ENCODE results near the gene CCL19. TPM values are rescaled to one million over a fixed set of nuclear protein-coding genes. Genes with fewer than 3 reads are reported as not detected.
"Not testable (repeated sequence)": the region's sequence is repeated elsewhere in the genome, so short reads cannot be mapped to it uniquely, and the experiment has no call there.

Gene CCL19
- not detected for total RNA-seq

DNA sequence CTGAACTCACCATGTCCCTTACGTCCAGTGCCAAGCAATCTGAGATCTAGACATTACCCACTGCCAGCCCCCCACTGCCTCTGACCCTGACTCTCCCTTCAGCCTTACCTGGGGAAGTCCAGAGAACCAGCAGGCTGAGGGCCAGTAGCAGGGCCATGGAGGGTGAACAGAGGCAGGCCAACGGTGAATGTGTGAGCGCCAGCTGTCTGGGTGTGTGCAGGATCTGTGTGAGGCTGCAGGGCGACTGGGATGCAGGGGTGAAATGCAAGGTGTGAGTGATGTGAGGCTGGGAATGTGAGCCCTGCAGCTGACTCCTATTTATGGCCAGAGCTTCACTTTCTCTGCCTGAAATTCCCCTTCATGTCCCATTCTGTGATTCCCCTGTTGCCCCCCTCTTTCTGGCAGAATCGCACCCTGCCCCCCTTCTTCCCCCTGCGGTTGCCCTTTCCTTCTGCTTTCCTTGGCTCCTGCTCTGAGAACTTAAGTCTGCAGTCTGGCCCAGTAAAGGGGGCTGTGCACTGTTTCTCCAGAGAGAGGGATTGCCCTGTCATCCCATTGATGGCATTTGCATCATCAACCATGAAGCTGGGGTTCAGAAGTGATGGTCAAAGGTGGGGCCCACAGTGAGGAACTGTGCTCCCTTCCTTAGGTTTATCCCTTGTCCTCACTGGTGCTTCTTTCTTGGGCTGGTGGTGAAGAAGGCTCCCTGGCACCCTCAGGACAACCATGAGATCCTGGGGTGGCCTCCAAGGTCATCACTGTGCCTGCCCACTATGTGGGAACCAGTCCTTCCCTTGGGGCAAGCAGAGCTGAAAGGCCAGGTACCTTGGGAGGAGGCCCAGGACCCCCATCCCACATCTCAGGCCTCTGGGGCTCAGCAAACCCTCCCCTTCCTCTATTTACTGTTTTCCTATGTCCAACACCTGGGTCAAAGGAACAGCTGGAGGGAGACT is at the start of gene CCL19:
CCL19 (minus strand) TSS at position 294 of the 953 bp plus-strand sequence; CDS start at position 157, 137 bp downstream.
- DNase-seq (no peak), ATAC-seq (ENCODE audit: low read depth) (no peak)
- Mint-ChIP-seq H3K9me3 (no peaks in the 10 kb centered on the region), H3K27me3 (no peaks in the 10 kb centered on the region), H3K27ac (no peak within 1 kb of the TSS), H3K4me3 (no peak within 1 kb of the TSS), H3K4me1 (no peaks in the 10 kb centered on the region), H3K36me3 (no peaks in the 10 kb centered on the region)
- POLR2A ChIA-PET = no interaction called here

DNA sequence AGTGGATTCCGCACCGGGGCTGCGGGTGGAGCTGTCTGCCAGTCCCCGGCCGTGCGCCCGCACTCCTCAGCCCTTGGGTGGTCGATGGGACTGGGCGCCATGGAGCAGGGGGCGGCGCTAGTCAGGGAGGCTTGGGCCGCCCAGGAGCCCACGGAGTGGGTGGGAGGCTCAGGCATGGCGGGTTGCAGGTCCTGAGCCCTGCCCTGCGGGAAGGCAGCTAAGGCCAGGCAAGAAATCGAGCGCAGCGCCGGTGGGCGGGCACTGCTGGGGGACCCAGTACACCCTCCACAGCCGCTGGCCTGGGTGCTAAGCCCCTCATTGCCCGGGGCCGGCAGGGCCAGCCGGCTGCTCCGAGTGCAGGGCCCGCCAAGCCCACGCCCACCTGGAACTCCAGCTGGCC is 49.1 kb upstream of the CCL19 start:
- H3K9me3 Mint-ChIP-seq; DNase-seq; H3K4me3 Mint-ChIP-seq; ATAC-seq (ENCODE audit: low read depth); POLR2A ChIA-PET; H3K36me3 Mint-ChIP-seq; H3K27ac Mint-ChIP-seq; H3K4me1 Mint-ChIP-seq: not testable (repeated sequence)
- H3K27me3 Mint-ChIP-seq = peaks cover 12% of the 10 kb centered on the region

DNA sequence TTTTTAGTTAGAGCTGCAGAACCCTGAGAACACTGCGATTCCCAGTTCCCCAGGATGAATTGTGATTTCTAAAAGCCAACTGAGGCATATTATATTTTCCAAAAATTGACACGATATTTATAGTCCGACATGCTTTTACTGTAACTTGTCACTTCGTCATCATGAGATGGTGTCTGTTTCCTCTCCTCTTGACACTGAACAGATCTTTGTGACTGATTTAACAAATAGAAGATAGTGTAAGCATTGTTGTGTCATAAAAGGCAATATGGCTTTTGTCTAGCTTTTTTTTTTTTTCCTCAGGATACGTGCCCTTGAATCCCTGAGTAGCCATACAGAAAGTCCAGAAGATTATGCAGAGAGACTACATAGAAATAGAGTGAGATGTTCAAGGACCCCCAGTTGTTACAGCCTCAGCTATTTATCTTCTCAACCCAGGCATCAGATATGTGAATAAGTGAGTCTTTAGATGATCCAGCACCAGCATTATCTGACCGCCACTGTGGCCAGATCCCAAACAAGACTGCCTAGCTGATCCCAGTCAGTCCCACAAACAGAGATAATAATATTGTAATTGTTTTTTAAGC is 46.7 kb upstream of the CCL19 start:
- DNase-seq = no peak
- no peak overlapping the region for H3K27ac Mint-ChIP-seq

DNA sequence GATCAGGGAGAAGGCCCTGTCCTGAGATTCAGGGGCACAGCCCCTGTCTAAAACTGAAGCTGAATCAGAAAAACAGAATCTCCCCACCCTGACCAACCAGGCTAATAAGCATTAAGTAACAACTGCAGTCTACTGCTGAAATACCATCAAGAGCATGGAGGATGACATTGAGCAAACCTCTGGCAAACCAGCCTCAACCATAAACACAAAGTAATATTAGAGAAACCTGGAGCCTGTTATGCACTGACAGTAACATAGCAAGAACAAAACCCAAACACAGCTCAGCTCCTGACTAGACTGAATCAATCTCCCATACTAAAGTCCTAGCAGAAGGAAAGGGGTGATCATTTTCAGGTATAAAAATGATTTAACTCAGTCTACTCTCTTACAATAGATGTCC is 43.6 kb upstream of the CCL19 start:
- Mint-ChIP-seq H3K27me3 (peaks cover 9% of the 10 kb centered on the region), H3K9me3 (no peaks in the 10 kb centered on the region), H3K4me1 (no peaks in the 10 kb centered on the region), H3K36me3 (no peaks in the 10 kb centered on the region), H3K4me3 (no peak overlapping the region), H3K27ac (no peak overlapping the region)
- no peak for DNase-seq
- POLR2A ChIA-PET = interaction anchor here (0.6 kb wide), 1 partner anchor 50 kb away, joined by 3 read pairs; no protein-coding TSS in a partner anchor
- ATAC-seq (ENCODE audit: low read depth) = no peak

More for the DNA sequence above, 46.7 kb upstream of the CCL19 start:
- ATAC-seq (ENCODE audit: low read depth) = no peak
- Mint-ChIP-seq H3K9me3 (no peaks in the 10 kb centered on the region), H3K4me3 (no peak overlapping the region), H3K4me1 (peaks cover 4% of the 10 kb centered on the region), H3K36me3 (no peaks in the 10 kb centered on the region), H3K27me3 (peaks cover 6% of the 10 kb centered on the region)
- POLR2A ChIA-PET = no interaction called here

DNA sequence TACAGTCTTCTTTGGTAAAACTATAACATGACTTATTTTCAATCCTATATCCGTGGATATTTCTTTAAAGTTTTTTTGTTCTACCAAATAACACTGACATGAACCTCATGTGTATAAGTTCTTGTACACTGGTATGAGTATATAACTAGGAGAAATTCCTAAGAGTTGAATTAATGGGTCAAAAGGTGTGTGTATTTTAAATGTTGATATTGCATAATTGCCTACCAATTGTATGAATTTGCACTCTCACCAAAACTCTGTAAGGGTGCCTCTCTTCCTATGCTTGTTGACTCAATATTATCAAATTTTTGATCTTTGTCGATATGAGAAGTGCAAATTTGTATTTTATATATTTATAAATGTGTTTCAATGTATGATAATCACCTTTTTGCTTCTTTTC is 41.8 kb upstream of the CCL19 start:
- POLR2A ChIA-PET = interaction anchor here (0.7 kb wide), 1 partner anchor 147 kb away, joined by 3 read pairs; no protein-coding TSS in a partner anchor
- DNase-seq (no peak), ATAC-seq (ENCODE audit: low read depth) (no peak)
- no peak overlapping the region for H3K27ac Mint-ChIP-seq
- no peaks in the 10 kb centered on the region for H3K36me3 Mint-ChIP-seq
- H3K27me3 Mint-ChIP-seq = peaks cover 9% of the 10 kb centered on the region
- no peaks in the 10 kb centered on the region for H3K4me1 Mint-ChIP-seq
- no peaks in the 10 kb centered on the region for H3K9me3 Mint-ChIP-seq
- H3K4me3 Mint-ChIP-seq = no peak overlapping the region

DNA sequence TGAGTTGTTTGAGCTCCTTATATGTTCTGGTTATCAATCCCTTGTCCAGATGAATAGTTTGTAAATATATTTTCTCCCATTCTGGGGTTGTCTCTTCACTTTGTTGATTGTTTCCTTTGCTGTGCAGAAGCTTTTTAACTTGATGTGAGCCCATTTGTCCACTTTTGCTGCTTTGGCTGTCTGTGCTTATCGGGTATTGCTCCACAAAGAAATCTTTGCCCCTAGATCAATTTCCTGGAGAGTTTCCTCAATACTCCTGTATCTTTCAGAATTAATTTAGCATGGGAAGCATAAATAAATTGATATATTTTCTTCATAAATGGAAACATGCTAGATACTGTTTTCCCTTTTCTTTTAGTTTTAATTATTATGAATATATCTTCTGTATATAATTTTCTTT is 41.4 kb upstream of the CCL19 start:
- Mint-ChIP-seq H3K36me3 (no peaks in the 10 kb centered on the region), H3K4me3 (no peak overlapping the region), H3K4me1 (no peaks in the 10 kb centered on the region), H3K27me3 (peaks cover 13% of the 10 kb centered on the region), H3K27ac (no peak overlapping the region), H3K9me3 (no peaks in the 10 kb centered on the region)
- DNase-seq = no peak
- POLR2A ChIA-PET = no interaction called here
- no peak for ATAC-seq (ENCODE audit: low read depth)

DNA sequence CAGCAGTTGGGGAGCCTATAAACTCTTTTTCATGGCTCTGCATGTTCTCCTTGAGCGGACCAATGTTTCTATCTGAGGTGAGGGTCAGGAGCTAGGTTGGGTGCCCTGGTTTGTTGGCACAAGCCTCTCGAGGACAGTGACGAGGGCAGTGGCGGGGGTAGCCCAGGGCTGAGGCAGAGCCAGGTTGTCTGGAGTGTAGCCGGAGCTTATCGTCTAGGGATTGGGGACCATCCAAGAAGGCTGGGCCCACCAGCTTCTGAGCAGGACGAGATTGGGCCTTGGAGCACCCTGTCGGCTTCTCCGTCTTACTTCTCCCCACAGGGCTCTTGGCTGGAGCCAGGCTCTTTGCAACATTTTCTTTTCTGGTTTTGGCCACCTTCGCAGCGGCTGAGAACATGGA is 32.1 kb upstream of the CCL19 start:
- no peak for ATAC-seq (ENCODE audit: low read depth)
- Mint-ChIP-seq H3K4me1 (no peaks in the 10 kb centered on the region), H3K27me3 (peaks cover 15% of the 10 kb centered on the region), H3K27ac (no peak overlapping the region), H3K9me3 (no peaks in the 10 kb centered on the region), H3K4me3 (no peak overlapping the region), H3K36me3 (no peaks in the 10 kb centered on the region)
- no peak for DNase-seq
- POLR2A ChIA-PET = no interaction called here

DNA sequence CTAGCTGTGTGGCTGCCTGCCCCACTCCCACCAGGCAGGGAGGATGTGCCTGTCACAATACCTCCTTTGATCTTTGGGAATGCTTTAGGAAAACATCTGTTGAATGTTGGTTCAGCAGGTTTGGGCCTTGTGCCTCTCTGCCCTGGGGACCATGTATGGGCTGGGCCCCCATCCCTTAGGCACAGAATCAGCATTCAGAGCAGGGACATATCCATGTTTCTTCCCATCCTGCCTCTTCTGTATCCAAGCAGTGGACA is 28.6 kb upstream of the CCL19 start:
- POLR2A ChIA-PET; H3K4me1 Mint-ChIP-seq; H3K9me3 Mint-ChIP-seq; H3K27me3 Mint-ChIP-seq; ATAC-seq (ENCODE audit: low read depth); H3K36me3 Mint-ChIP-seq; DNase-seq; H3K4me3 Mint-ChIP-seq; H3K27ac Mint-ChIP-seq: not testable (repeated sequence)

DNA sequence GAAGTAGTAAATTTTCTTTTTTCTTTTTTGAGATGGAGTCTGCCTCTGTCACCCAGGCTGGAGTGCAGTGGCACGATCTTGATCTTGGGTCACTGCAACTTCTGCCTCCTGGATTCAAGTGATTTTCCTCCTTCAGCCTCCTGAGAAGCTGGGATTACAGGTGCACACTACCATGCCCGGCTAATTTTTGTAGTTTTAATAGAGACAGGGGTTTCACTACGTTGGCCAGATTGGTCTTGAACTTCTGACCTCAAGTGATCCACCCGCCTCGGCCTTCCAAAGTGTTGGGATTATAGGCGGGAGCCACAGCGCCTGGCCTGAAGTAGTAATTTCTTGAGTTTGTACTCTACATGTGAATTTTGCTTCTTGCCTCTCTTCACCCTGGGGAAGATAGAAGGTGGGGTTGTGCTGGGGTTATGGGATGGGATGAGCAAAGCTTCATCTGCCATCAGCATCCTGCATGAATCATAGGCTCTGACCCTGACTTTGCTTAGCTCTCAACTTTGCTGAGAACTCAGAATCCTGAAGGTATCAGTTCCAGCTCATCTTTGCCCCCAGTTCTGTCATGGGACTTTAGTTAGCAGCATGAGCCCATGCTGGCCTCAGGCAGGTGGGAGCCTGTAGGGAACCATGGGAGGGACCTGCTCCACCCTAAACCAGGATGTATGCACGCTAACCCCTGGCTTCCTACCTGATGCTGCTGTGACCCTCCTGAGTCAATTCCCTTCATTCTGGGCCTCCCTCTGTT is 28.1 kb upstream of the CCL19 start:
- Mint-ChIP-seq H3K4me1 (no peaks in the 10 kb centered on the region), H3K9me3 (no peaks in the 10 kb centered on the region), H3K36me3 (no peaks in the 10 kb centered on the region), H3K27ac (no peak overlapping the region), H3K4me3 (no peak overlapping the region), H3K27me3 (peaks cover 14% of the 10 kb centered on the region)
- ATAC-seq (ENCODE audit: low read depth) (no peak), DNase-seq (no peak)
- POLR2A ChIA-PET = no interaction called here

DNA sequence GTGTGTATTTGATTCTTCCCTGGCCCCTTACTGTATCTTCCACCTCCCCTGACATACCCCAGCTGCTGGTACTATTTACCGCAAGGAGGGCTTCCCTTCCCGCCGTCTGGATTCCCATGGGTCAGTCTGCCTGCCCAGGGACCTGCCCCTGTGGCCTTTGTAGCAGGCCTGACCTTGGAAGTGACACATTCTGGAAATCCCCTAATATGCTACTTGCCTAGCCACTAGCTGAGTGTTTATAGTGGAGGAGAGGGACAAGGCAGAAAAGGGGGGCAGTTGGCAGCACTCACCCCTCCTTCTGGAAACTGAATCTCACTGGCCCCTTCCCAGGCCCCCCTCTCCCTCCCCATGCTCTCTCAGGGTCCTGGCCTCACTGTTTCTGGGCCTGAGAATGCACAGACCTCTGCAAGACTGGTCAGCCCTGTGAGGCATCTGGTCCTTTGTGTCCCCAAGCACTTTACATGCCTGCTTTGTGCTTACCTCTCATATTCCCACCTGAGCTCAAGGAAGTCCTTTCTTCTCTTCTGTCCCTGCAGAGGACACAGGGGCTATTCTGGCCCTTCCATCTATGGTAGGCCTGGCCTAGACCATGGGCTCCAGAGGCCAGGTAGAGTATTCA is 27.0 kb upstream of the CCL19 start:
- no peaks in the 10 kb centered on the region for H3K4me1 Mint-ChIP-seq
- H3K27me3 Mint-ChIP-seq = peaks cover 22% of the 10 kb centered on the region
- POLR2A ChIA-PET = no interaction called here
- no peak overlapping the region for H3K4me3 Mint-ChIP-seq
- no peak for DNase-seq
- no peak for ATAC-seq (ENCODE audit: low read depth)
- no peak overlapping the region for H3K27ac Mint-ChIP-seq
- H3K36me3 Mint-ChIP-seq = no peaks in the 10 kb centered on the region
- no peaks in the 10 kb centered on the region for H3K9me3 Mint-ChIP-seq

DNA sequence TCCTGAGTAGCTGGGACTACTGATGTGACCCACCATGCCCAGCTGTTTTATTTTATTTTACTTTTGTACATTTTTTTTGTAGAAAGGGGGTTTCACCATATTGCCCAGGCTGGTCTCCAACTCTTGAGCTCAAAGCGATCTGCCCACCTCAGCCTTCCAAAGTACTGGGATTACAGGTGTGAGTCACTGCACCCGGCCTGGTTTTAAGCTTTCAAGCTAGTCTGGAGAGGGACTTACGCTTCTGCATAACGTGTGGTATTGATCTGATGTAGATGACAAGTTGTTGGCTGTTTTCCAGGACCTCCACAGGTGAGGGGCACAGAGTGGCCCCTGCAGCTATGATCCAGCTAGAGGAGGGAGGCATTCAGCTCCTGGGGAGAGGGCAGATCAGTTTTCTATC is 25.6 kb upstream of the CCL19 start:
- Mint-ChIP-seq H3K9me3 (no peaks in the 10 kb centered on the region), H3K4me1 (no peaks in the 10 kb centered on the region), H3K4me3 (no peak overlapping the region), H3K36me3 (no peaks in the 10 kb centered on the region), H3K27ac (no peak overlapping the region), H3K27me3 (peaks cover 30% of the 10 kb centered on the region)
- DNase-seq (no peak), ATAC-seq (ENCODE audit: low read depth) (no peak)
- POLR2A ChIA-PET = no interaction called here

DNA sequence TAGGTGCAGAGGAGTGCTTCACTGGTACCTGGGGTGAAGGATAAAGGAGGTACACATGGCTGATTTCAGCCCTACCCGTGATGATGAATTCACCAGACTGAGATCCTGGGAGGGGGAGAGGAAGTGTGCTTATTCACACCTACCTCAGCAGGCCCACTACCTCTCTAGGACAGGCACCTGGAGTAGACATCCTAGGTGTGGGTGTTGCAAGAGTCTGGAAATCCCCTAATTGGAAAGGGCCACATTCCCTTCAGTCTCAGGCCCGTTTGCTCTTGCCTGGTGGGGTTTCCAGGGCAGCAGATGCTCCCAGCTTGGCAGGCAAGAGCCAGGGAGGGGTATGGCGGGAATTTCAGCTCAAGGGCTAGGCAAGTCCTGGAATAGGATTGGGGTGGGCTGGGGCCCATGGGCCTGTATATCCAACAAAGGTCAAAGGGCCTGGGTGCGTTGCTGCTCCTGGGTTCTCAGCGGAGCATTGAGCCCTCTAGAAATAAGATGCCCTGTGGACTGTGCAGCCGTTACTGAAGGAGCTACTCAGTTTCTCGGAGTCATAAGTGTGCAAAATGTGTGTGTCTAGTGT is 24.7 kb upstream of the CCL19 start:
- no peak for ATAC-seq (ENCODE audit: low read depth)
- no peaks in the 10 kb centered on the region for H3K9me3 Mint-ChIP-seq
- H3K4me3 Mint-ChIP-seq = no peak overlapping the region
- no peaks in the 10 kb centered on the region for H3K4me1 Mint-ChIP-seq
- peaks cover 26% of the 10 kb centered on the region for H3K27me3 Mint-ChIP-seq
- no peaks in the 10 kb centered on the region for H3K36me3 Mint-ChIP-seq
- DNase-seq = no peak
- no peak overlapping the region for H3K27ac Mint-ChIP-seq
- POLR2A ChIA-PET = no interaction called here

DNA sequence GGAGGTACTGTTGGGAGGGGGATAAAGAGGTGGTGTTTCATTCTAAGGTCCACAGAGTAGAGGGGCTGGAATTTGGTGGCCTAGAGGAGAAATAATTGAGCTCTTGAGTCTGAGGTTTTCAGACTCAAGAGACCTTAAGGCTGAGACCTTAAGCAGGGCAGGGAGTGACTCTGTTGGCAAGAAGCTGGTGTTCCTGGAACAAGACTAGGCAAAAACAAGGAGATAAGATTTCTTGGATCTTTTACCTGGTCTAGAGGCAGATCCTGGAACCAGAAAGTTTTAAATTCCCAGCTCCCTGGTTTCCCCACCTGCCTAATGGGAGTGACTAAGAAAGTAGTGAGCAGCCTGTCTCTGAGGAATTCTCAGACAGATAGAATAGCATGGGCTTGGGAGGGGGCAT is 22.9 kb upstream of the CCL19 start:
- Mint-ChIP-seq H3K4me1 (no peaks in the 10 kb centered on the region), H3K27ac (no peak overlapping the region), H3K36me3 (no peaks in the 10 kb centered on the region), H3K4me3 (no peak overlapping the region), H3K27me3 (peaks cover 21% of the 10 kb centered on the region), H3K9me3 (no peaks in the 10 kb centered on the region)
- ATAC-seq (ENCODE audit: low read depth) (no peak), DNase-seq (no peak)
- POLR2A ChIA-PET = no interaction called here
